GM23248 (cell line): ENCODE results near the gene NRN1L.

Source experiments
- EZH2 ChIP-seq: fragments of 200-600 bp; sonication (generic); IDR thresholded peaks from 2 replicates; pipeline ENCODE4 v1.6.1; 2018; ENCODE audit warnings: antibody characterized with exemption, mild to moderate bottlenecking; ENCODE audit not compliant: insufficient read depth, poor library complexity, severe bottlenecking
- EZH2phosphoT487 ChIP-seq: fragments of 200-600 bp; sonication (generic); IDR thresholded peaks from 2 replicates; pipeline ENCODE4 v1.6.1; 2018; ENCODE audit warnings: antibody characterized with exemption, moderate library complexity, mild to moderate bottlenecking, low read depth; ENCODE audit not compliant: insufficient read depth

- TF ChIP-seq EZH2 (no peak), EZH2phosphoT487 (no peak)
Measured at GRCh38 chr16:67883146-67883871, 1.4 kb upstream of the NRN1L start.
